HG02852 (cell line): ENCODE results near the gene SLC10A3.
"Not testable (repeated sequence)": the region's sequence is repeated elsewhere in the genome, so short reads cannot be mapped to it uniquely, and the experiment has no call there.

Source experiments
- ATAC-seq: cut with Tn5 transposase; IDR thresholded peaks from one replicate; pipeline ENCODE4 v1.9.1; 2021; ENCODE audit warnings: mild to moderate bottlenecking, moderate library complexity; ENCODE audit not compliant: unreplicated experiment

The SLC10A3 gene

DNA sequence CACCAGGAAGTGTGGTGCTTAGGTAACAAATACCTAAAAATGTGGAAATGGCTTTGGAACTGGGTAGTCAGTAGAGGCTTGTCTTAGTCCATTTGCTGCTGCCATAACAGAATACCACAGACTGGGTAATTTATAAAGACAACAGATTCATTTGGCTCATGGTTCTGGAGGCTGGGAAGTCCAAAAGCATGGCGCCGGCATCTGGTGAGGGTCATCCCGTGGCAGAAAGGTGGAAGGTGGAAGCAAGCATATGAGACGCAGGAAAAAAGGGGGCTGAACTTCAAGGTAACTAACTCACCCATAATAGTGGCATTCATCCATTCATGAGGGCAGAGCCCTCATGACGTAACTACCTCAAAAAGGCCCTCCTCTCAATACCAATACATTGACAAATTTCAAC, 19.0 kb upstream of the SLC10A3 start:
- no peak for ATAC-seq

DNA sequence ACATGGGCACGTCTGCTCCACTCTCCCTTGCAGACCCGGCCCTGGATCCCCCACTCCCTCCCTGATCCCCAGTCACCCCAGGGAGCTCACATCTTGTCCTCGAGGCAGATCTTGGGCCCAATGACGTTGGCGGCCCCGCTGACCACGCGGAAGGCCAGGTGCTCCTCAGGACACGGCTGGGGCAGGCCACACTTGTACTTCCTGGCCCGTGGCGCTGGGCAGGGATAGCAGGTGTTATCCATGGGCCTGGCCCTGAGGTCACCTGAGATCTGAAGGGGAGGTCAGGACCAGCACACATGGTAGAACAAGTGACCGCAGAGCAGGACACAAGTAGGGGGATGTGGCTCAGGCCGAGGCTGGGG, 17.9 kb upstream of the SLC10A3 start:
- ATAC-seq, result no peak

DNA sequence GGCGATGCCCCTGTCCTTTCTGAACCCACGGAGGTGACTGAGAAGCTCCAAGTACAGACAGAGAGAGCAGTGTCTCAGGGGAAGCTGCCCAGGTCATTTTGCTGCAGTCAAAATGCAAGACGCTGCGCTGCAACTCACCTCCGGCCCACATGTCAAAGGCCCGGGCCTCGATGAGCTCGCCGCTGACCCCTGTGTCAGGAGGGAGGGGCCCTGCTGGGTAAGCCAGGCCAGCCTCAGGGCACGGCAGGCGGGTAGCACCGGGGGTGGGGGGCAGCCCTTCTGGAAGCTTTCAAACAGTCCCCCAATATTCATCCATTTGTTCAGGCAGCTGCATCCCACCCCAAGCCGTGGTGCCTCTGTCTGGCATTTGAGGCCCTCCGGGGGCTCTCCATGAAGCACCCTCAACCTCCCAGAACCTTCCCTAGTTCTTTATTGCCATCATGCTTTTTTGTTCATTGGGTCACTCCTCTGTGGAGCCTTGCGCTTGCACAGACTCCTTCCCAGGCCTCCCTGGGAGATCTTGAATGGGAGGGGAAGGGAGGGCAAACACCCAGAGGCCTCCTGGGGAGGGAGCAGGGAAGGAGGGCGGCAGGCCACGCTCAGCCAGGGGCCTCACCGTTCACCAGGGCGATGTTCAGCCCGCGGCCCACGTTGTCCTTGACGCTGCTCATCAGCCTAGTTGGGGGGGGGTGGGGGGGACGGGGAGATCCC, 17.4 kb upstream of the SLC10A3 start:
- no peak for ATAC-seq

DNA sequence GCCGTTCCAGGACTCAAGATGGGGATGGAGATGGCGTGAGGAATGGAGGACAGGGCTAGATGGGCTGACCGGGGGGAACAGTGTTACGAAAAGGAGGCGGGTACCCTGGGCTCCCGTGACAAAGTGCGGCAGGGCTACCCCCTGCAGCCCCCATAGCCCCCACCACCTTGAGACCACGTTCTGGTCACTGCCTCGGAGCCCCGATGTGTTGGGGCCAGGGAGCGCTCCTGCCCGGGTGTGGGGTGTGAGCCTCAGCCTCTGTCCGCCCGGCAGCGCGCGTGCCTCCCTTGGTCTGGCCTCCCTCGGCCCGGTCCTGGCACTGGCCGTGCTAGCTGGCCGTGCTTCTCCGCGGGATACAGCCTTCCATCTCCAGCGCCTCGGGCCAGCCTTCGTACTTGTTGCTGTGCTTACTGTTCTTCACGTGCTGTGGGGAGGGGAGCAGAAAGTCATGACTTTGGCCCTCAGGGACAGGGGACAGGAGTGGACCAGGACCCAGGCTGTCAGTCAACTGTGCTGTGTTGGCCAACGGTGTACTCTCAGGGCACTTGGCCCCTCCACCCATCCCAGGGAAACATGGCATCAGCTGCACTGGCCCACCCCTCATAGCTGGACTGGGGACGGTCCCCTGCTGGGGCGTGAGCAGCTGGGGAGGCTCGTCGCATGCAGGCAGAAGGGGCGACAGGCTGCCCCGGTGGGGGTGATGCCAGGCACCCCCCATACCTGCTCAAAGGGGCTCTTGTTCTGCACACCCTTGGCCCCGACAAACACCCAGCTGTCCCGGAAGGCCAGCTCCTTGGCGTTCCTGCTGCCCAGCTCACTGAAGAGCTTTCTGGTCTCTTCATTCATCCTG, 16.3 kb upstream of the SLC10A3 start:
- ATAC-seq, result no peak

DNA sequence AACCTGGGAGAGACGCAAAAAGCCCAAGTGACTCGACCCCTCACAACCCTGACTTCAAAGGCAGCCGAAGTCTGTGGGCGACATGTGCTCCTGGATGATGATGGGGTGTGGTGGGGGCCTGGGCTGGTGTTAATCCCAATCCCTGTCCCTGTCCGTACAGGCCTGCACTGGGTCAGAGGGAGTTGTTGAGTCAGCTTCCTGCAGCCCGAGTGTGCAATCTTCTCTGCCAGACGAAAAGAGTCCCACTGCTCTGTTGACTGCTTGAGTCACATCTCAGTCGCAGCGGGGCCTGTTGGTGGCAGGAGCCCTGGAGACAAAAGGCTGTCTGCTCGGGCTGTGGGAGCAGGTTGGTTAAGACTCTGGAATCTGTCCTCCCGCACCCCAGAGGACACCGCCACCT, 15.3 kb upstream of the SLC10A3 start:
- no peak for ATAC-seq

DNA sequence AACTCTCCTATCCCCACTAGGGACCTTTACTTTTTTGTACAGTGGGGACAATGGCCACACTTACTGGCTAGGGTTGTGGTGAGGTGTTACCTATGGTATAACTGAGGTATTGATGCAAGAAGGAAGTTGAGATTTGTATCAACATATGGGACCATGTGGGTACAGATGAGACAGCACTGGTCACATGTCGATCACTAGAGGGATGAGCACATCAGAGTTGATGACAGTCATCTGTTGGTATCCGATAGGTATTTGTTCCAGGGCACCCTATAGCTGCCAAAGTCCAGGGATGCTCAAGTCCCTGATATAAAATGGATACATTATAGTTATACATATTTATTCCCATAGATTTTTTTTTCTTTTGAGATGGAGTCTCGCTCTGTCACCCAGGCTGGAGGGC, 12.6 kb upstream of the SLC10A3 start:
- ATAC-seq, result no peak

DNA sequence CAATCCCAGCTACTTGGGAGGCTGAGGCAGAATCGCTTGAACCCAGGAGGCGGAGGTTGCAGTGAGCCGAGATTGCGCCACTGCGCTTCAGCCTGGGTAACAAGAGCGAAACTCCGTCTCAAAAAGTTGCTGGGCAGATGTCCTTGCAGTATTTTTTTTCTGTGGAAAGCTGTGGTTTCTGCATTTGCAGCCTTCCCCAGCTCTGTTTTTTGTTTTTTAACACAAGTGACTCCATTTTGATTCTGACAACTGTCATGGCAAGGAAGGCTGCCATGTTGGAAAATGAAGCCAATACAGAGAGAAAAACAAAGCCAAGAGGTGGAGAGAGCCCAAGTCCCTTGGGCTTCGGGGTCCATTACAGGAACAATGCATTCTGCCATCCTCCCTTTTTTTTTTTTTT, 11.7 kb upstream of the SLC10A3 start:
- no peak for ATAC-seq

DNA sequence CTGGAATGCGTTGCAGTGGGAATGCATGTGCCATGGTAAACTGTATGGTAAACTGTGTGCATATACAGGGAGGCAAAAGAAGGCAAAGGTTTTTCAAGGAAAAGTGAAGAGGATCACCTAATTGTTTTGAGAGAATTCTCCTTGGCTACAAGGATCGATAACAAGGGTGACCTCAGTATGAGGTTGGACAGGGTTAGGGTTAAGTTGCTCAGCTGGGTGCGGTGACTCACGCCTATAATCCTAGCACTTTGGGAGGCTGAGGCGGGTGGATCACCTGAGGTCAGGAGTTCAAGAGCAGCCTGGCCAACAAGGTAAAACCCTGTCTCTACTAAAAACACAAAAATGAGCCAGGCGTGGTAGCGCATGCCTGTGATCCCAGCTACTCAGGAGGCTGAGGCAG, 11.0 kb upstream of the SLC10A3 start:
- ATAC-seq, result not testable (repeated sequence)

DNA sequence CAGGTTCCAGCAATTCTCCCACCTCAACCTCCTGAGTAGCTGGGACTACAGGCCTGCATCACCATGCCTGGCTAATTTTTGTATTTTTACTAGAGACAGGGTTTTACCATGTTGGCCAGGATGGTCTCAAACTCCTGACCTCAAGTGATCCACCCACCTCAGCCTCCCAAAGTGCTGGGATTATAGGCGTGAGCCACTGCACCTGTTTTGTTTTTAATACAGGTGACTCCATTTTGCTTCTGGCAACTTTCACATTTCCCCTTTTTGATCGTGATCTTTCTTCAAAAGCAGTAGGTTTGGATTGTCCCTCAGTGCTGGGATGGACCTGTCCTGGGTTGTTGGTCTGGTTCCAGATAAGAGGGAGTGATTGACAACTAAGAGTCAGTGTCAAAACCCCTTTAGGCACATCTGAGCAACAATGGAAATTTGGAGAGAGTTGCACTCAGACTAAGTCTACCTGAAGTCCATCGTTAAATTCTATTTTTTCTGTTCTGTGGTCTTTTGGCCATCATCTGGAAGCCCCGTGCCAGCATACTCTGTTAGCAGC, 6.2 kb upstream of the SLC10A3 start:
- ATAC-seq, result not testable (repeated sequence)

DNA sequence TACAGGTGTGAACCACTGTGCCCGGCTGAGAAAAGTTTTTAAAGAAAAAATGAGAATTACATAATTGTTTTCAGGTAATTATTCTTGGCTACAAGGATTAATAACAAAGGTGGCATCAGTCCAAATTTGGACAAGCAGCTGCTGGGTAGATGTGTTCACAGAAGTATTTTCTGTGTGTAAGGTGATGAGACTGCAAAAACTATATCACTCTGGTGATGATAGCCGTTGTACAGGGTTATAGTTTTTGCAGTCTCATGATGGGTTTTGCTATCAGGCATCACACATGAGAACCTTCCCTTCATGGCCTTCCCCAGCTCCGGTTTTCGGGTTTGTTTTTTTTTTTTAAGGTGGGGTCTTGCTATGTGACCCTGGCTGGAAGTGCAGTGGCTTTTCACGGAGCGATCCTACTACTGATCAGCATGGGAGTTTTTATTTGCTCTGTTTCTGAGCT, 5.1 kb upstream of the SLC10A3 start:
- ATAC-seq, result no peak

DNA sequence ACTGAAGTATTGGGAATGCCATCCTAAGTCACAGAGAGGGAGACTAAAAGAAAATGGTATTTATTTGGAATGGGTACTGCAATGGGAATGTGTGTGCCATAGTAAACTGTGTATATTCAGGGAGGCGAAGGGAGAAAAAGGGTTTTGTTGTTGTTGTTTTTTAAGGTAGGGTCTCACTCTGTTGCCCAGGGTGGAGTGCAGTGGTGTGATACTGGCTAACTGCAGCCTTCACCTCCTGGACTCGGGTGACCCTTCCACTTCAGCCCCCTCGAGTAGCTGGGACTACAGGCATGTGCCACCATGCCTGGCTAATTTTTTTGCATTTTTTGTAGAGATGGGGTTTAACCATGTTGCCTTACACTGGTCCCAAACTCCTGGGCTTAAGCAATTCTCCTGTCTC, 4.3 kb upstream of the SLC10A3 start:
- no peak for ATAC-seq

DNA sequence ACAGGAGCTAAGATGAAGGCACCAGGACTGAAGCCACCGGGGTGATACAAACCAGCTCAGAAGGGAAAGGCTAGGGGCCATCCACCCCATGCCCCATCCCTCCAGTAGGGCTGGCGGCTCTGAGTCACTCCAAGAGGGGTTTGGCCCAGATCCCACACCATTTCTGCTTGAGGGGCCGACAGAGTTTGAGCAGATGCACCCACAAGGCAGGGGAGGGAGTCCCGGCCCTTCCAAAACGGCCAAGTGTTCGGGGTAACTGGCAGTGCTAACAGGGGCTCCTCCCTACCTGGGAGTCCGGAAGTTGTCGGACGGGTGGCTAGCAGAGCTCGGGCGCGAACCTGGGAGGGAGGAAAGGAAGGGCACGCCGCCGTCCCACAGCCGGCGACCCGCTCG, 412 bp downstream of the SLC10A3 start:
- ATAC-seq, result peak; percentile 30

DNA sequence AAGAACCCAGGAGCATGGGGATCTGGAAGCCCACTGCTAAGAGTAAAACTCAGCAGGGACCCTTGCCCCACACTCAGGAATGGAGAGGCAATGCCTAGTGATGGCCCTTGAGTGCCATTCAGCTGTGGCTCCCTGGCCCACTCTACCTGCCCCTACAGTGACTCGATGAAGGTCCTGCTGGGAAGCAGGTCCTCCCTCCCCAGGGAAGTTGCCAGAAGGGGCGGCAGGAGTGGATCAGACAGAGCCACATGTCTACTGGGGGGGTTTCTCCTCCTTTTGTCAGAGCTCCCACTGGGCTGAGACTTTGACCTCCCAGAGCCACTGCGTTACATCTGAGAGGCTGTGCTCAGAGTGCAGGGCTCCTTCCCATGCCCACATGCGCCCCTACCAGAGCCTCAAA, 1.2 kb downstream of the SLC10A3 start:
- no peak for ATAC-seq

DNA sequence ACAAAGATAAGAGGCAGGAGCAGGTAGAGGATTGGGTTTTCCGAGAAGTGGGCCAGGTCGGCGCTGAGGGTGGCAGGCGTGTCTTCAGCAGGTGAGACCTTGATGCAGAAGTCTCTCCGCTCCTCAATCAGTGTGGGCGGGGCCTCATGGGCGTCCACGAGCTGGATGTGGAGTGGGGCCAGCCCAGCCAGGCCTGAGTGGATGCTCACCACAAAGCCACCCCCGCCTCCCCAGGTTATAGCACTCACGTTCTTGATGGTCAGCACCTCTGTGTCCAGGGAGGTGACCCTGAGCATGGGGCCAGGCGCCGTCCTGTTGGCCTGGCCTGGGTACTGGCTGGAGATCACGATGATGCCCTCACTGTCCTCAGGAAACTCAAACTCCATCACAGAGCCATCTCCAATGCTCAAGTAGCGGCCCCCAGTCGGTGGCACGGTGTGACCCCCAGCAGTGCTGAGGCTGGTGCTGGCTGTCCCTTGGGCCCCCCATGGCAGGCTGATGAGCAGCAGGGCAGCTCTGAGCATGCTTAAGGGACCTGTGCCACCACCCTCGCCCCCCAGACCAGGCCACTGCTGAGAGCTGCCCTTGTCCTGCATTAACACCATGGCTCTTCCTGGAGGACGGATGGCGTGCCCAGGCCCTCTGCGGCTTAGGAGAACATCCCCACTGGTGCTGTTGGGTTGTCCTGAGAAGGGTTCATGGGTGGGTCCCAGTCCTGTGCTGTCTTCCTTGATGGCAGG, 1.9 kb downstream of the SLC10A3 start:
- no peak for ATAC-seq

DNA sequence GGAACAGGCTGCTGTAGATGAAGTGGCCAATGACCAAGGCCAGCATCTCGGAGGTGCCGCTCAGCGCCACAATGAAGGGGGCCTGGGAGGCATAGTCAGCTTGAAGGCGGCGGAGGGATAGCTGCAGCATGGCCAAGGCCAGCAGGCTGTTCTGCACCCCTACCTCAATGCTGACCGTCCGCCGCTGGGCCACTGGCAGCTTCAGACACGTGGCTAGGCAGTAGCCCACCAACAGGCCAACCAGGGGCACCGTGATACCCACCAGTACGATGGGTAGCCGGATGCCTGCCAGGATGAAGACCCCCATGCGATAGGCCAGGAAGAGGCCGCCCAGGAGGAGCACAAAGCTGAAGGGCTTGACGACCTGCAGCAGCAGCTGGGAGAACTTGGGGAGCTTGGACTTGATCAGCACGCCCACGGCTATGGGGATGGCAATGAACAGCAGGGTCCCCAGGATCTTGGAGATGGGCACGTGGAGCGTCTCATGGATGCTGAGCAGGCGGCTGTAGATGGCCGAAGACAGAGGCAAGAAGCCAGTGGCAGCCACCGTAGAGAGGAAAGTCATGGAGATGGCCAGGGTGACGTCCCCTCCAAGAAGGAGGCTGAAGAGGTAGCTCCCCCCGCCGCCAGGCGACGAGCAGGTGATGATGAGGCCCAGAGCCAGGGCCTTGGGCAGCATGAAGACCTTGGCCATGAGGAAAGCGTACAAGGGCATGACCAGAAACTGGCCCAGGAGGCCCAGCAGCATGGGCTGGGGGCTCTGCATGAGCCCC, 2.7 kb downstream of the SLC10A3 start:
- ATAC-seq, result no peak

DNA sequence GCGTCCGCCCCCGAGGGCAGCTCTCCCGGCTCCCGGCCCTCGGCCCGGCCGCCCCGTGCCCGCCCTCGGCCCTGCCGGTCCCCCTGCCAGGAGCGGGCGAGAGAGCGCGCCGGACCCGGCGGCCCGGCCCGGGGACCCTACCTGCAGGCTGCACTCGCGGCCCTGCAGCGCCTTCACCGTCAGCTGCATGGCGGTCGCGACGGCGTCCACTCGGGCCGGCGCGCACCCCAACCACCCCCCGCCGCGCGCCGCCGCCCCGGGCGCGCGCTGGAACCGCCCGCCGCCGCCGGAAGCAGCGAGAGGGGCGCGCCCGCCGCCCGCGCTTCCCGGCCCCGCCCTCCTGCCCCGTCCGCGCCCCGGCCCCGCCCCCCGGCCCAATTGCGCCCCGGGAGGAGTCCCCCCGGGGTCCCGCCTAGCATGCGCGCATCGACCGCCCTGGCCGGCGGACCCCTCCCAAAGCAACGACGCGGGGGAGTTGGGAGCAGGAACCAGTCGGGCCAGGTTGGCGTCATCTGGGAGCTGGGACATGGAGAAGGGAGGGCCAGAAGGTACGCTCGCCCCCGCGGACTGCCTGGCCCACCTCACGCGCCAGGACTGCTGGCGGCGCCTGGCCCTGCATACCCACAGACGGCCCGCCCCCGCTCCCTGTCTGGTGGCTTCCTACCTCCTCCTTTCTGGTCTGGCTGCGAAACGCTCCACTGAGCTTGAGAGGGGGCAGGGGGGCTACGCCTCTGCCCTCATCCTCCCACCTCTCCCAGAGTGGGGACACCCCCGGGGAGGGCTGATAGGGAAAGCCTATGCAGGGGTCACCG, 3.8 kb downstream of the SLC10A3 start, which contains the start of gene UBL4A:
Gene UBL4A (minus strand): TSS at position 220 of the 812 bp plus-strand sequence. CDS start 31 bp downstream, at position 189.
- ATAC-seq, result no peak

DNA sequence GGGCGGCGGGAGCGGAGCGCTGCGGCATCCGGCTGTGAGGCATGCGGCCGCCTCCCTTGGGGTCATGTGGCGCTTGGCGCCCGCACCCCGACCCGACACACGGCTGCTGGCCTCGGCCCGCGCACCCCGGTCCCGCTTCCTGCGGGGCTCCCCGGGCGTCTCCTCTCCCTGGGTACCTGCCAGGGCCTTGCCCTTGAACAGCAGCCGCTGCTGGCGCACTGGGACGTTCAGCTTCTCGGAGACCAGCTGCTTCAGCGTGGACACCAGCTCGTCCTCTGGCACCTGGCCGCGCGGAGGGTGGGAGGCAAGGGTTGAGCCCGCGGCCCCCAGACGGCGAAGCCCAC, 4.4 kb downstream of the SLC10A3 start:
- ATAC-seq, result no peak

DNA sequence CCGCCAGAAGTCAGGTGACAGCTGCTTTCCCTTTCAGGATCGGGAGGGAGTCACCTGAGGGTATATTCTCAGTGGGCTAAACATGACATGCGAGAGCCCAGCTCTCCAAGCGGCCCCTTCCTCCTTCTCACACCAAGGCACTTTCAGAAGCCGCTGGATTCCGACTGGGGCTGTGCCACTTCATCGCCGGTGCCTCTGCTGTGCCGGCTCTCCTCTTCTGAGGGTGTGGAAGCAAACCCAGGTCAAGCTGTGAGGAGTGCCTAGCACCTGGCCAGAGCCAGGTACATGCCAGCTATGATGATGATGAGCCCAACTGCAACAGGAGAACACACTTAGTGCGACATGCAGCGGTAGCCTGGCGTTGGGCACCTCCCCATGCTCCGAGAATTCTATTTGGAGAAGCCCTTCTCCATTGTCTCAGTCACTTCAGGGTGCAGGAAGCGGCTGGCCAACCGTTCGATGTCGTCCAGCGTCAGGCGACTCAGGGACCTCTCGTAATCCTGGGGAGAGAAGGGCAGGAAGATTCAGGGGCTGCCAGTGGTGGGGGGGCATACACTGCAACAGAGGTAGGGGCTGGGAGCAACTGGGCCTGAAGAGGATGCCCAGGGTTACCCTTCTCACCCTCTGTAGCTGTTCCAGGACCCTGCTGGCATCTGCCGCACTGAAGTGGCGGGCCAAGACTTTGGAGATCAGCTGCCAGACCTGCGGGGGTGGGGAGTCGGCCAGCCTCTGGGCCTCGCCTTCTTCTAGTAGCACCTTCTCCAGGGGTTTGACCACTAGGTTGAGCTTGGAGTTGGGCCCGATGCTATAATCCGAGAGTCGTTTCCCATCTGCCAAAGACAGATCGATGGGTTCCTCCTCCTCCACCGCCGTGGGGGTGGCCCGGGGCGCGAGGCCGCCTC, 5.0 kb downstream of the SLC10A3 start:
- no peak for ATAC-seq
